A673 (cell line): ENCODE measurements around the gene KISS1.

Source experiments
- EZH2 ChIP-seq: fragments of 200-600 bp; sonication (generic); IDR thresholded peaks from 2 replicates; pipeline ENCODE4 v1.6.1; 2017; ENCODE audit warnings: borderline replicate concordance, low read depth, mild to moderate bottlenecking, mixed read lengths, antibody characterized with exemption, low read length; ENCODE audit not compliant: poor library complexity, severe bottlenecking
- TF ChIP-seq, protein P1 (sequence below): fragments of 300-800, 200-600 bp; sonication (generic); conservative IDR thresholded peaks from 2 replicates; pipeline ENCODE4 v1.5.1; 2017; ENCODE audit warnings: low read depth, mild to moderate bottlenecking, antibody characterized with exemption, low read length, moderate library complexity, mixed read lengths

DNA sequence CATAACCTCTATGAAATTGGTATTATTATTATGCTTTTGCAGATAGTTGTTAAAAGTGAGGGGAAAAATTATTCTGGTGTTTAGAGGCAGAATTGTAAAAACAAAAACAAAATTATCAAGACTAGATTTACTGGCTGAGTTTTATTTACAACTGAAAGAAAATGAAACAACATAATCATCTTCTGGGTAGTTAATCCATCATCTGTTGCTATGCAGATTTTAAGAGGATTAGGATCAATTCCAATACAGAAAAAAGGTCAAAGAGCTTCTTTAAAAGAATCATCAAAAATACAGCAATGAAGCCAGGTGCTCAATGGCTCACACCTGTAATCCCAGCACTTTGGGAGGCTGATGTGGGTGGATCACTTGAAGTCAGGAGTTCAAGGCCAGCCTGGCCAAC is 9.2 kb upstream of the KISS1 start:
- TF ChIP-seq, protein P1, sequence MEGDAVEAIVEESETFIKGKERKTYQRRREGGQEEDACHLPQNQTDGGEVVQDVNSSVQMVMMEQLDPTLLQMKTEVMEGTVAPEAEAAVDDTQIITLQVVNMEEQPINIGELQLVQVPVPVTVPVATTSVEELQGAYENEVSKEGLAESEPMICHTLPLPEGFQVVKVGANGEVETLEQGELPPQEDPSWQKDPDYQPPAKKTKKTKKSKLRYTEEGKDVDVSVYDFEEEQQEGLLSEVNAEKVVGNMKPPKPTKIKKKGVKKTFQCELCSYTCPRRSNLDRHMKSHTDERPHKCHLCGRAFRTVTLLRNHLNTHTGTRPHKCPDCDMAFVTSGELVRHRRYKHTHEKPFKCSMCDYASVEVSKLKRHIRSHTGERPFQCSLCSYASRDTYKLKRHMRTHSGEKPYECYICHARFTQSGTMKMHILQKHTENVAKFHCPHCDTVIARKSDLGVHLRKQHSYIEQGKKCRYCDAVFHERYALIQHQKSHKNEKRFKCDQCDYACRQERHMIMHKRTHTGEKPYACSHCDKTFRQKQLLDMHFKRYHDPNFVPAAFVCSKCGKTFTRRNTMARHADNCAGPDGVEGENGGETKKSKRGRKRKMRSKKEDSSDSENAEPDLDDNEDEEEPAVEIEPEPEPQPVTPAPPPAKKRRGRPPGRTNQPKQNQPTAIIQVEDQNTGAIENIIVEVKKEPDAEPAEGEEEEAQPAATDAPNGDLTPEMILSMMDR: no peak
- TF ChIP-seq EZH2: no peak
